ENCODE results near the gene MYH7.

Gene MYH7

GRCh38 chr14:23447361-23448350 lies 12.2 kb upstream of the MYH7 start:
- DNase-seq (ENCODE audit: low spot score), result no peak

GRCh38 chr14:23446291-23446851 lies 10.9 kb upstream of the MYH7 start:
- DNase-seq (ENCODE audit: low spot score), result no peak

- no peak for DNase-seq (ENCODE audit: low spot score)
These were observed 10.3 kb upstream of the MYH7 start for GRCh38 chr14:23445773-23446172.

GRCh38 chr14:23444314-23444713 lies 8.9 kb upstream of the MYH7 start:
- DNase-seq (ENCODE audit: low spot score), result no peak

GRCh38 chr14:23443881-23444280 lies 8.4 kb upstream of the MYH7 start:
- no peak for DNase-seq (ENCODE audit: low spot score)

GRCh38 chr14:23443411-23443812 lies 8.0 kb upstream of the MYH7 start:
- DNase-seq (ENCODE audit: low spot score), result no peak

GRCh38 chr14:23442721-23443356 lies 7.4 kb upstream of the MYH7 start:
- no peak for DNase-seq (ENCODE audit: low spot score)

GRCh38 chr14:23441076-23441475 lies 5.6 kb upstream of the MYH7 start:
- no peak for DNase-seq (ENCODE audit: low spot score)

- DNase-seq (ENCODE audit: low spot score), result no peak
These were observed 3.8 kb upstream of the MYH7 start for GRCh38 chr14:23439107-23439835.

- DNase-seq (ENCODE audit: low spot score), result no peak
These were observed 2.9 kb upstream of the MYH7 start for GRCh38 chr14:23438101-23438971.

GRCh38 chr14:23437133-23438100 lies 2.0 kb upstream of the MYH7 start:
- no peak for DNase-seq (ENCODE audit: low spot score)

- DNase-seq (ENCODE audit: low spot score), result peak; percentile 5
These were observed 1.1 kb upstream of the MYH7 start for GRCh38 chr14:23436327-23437132.

- DNase-seq (ENCODE audit: low spot score), result no peak
These were observed 805 bp downstream of the MYH7 start for GRCh38 chr14:23434488-23435222.

GRCh38 chr14:23433457-23433856 lies 2.0 kb downstream of the MYH7 start:
- no peak for DNase-seq (ENCODE audit: low spot score)

- no peak for DNase-seq (ENCODE audit: low spot score)
These were observed 2.5 kb downstream of the MYH7 start for GRCh38 chr14:23432946-23433345.

- no peak for DNase-seq (ENCODE audit: low spot score)
These were observed 3.1 kb downstream of the MYH7 start for GRCh38 chr14:23432102-23432925.

- no peak for DNase-seq (ENCODE audit: low spot score)
These were observed 4.0 kb downstream of the MYH7 start for GRCh38 chr14:23431486-23431885.

- peak; percentile 29 for DNase-seq (ENCODE audit: low spot score)
These were observed 4.8 kb downstream of the MYH7 start for GRCh38 chr14:23430723-23431085.

Measured in pons (tissue), 1 donor.